H1 (cell line): ENCODE measurements around the gene PIK3R6. TPM values are rescaled to one million over a fixed set of nuclear protein-coding genes. Genes with fewer than 3 reads are reported as not detected.

Experiments
- CTCF ChIA-PET: fragments of 300-600 bp; sonication (Branson Sonifier 250); formaldehyde crosslinking; loops from one replicate; lab custom pipeline; 2021; ENCODE audit not compliant: partially characterized antibody; lab: Charles Lee
- POLR2A ChIA-PET: fragments of 300-600 bp; sonication (Branson Sonifier 250); formaldehyde crosslinking; loops from one replicate; lab custom pipeline; 2021; ENCODE audit warnings: inconsistent platforms; ENCODE audit not compliant: partially characterized antibody; lab: Charles Lee
- DNase-seq, 2 experiments: peaks; one replicate each; pipeline versions ENCODE4 v3.0.0 to v3.0.0-alpha.2; 2010 to 2022; ENCODE audit warnings: low spot score in 2 of 2, low read depth in 1 of 2, mixed read lengths in 1 of 2
- FAIRE-seq: peaks from 2 replicates; lab custom pipeline; 2011; peaks lifted over from hg19 to GRCh38; lab: Jason Lieb, UNC
- H2AFZ ChIP-seq: 2 replicates; pipeline ENCODE4 v1.8.1; 2012; ENCODE audit warnings: low read length, inconsistent platforms
- H2AK5ac ChIP-seq: 2 replicates; pipeline ENCODE4 v1.6.1; 2013; ENCODE audit warnings: low read depth, low read length
- H2BK120ac ChIP-seq: replicated peaks from 2 replicates; pipeline ENCODE3; 2013; ENCODE audit warnings: low read depth, low read length, inconsistent platforms
- H2BK12ac ChIP-seq: 2 replicates; pipeline ENCODE4 v1.6.1; 2013; ENCODE audit warnings: low read depth, low read length
- H2BK15ac ChIP-seq: 2 replicates; pipeline ENCODE4 v1.6.1; 2013; ENCODE audit warnings: low read length
- H2BK20ac ChIP-seq: 2 replicates; pipeline ENCODE4 v1.6.1; 2013; ENCODE audit warnings: low read length
- H2BK5ac ChIP-seq: 2 replicates; pipeline ENCODE4 v1.6.1; 2013; ENCODE audit warnings: low read depth, low read length
- H3K14ac ChIP-seq: 2 replicates; pipeline ENCODE4 v1.6.1; 2013; ENCODE audit warnings: inconsistent platforms; ENCODE audit not compliant: insufficient read length
- H3K18ac ChIP-seq: 2 replicates; pipeline ENCODE4 v1.6.1; 2013; ENCODE audit warnings: low read length; ENCODE audit errors: extremely low read depth
- H3K23ac ChIP-seq: 2 replicates; pipeline ENCODE4 v1.6.1; 2013; ENCODE audit warnings: inconsistent platforms; ENCODE audit not compliant: insufficient read length
- H3K23me2 ChIP-seq: 2 replicates; pipeline ENCODE4 v1.6.1; 2013; ENCODE audit warnings: low read depth, low read length
- H3K27ac ChIP-seq: 2 replicates; pipeline ENCODE4 v1.6.1; 2011; ENCODE audit warnings: low read depth, low read length, inconsistent platforms
- H3K27me3 ChIP-seq, 4 experiments: replicated peaks in 1 of 4; 1 replicate in 1 of 4; 2 replicates in 3 of 4; pipeline versions ENCODE4 v1.6.1 to v1.8.1; 2011 to 2013; ENCODE audit warnings: low read length in 3 of 4, mild to moderate bottlenecking in 3 of 4, inconsistent platforms in 2 of 4, mixed read lengths in 2 of 4, moderate library complexity in 1 of 4; ENCODE audit not compliant: control insufficient read depth in 3 of 4, insufficient read depth in 3 of 4; ENCODE audit errors: extremely low read depth in 1 of 4
- H3K36me3 ChIP-seq, 4 experiments: 2 replicates each; pipeline versions ENCODE4 v1.6.1 to v1.8.1; 2011 to 2013; ENCODE audit warnings: mild to moderate bottlenecking in 4 of 4, low read length in 3 of 4, moderate library complexity in 2 of 4, control low read depth in 1 of 4, inconsistent platforms in 1 of 4; ENCODE audit not compliant: insufficient read depth in 4 of 4, control insufficient read depth in 2 of 4
- H3K4ac ChIP-seq: replicated peaks from 2 replicates; pipeline ENCODE3; 2013; ENCODE audit warnings: low read length, low read depth, mixed read lengths, inconsistent platforms; ENCODE audit not compliant: insufficient read length
- H3K4me1 ChIP-seq, 4 experiments: replicated peaks in 1 of 4; 1 replicate in 1 of 4; 2 replicates in 3 of 4; pipeline versions ENCODE4 v1.6.1 to v1.8.1; 2011 to 2013; ENCODE audit warnings: low read length in 3 of 4, inconsistent platforms in 2 of 4, mixed read lengths in 1 of 4; ENCODE audit not compliant: insufficient read depth in 4 of 4, control insufficient read depth in 3 of 4
- H3K4me2 ChIP-seq, 2 experiments: 2 replicates each; pipeline versions ENCODE4 v1.6.1 to v1.8.1; 2011 to 2013; ENCODE audit warnings: low read depth in 2 of 2, low read length in 2 of 2, control low read depth in 1 of 2, inconsistent platforms in 1 of 2, mild to moderate bottlenecking in 1 of 2; ENCODE audit not compliant: insufficient read depth in 1 of 2
- H3K4me3 ChIP-seq, 4 experiments: fragments of 200-600, 300-600 bp in 1 of 4; sonication (generic), shearing (Covaris generic), sonication (Bioruptor Twin) in 1 of 4; 2 replicates each; pipeline versions ENCODE4 v1.5.1 to v1.8.1; 2011 to 2016; ENCODE audit warnings: low read length in 4 of 4, low read depth in 3 of 4, control low read depth in 2 of 4, inconsistent platforms in 2 of 4, mild to moderate bottlenecking in 2 of 4, mixed read lengths in 1 of 4, moderate library complexity in 1 of 4; ENCODE audit not compliant: insufficient read depth in 2 of 4; ENCODE audit errors: extremely low read depth in 1 of 4
- H3K56ac ChIP-seq: replicated peaks from 2 replicates; pipeline ENCODE3; 2013; ENCODE audit warnings: low read depth, mild to moderate bottlenecking, mixed read lengths, low read length, inconsistent platforms; ENCODE audit not compliant: insufficient read length
- H3K79me1 ChIP-seq: 2 replicates; pipeline ENCODE4 v1.6.1; 2013; ENCODE audit warnings: low read depth, low read length, control low read depth
- H3K79me2 ChIP-seq, 2 experiments: 2 replicates each; pipeline versions ENCODE4 v1.6.1 to v1.8.1; 2012 to 2013; ENCODE audit warnings: low read length in 2 of 2, mild to moderate bottlenecking in 2 of 2, inconsistent platforms in 1 of 2; ENCODE audit not compliant: insufficient read depth in 2 of 2, control insufficient read depth in 1 of 2
- H3K9ac ChIP-seq, 4 experiments: replicated peaks in 1 of 4; 1 replicate in 1 of 4; 2 replicates in 3 of 4; pipeline versions ENCODE4 v1.6.1 to v1.8.1; 2011 to 2013; ENCODE audit warnings: low read depth in 3 of 4, low read length in 3 of 4, control low read depth in 2 of 4, mild to moderate bottlenecking in 2 of 4, moderate library complexity in 2 of 4, inconsistent platforms in 1 of 4; ENCODE audit errors: extremely low read depth in 1 of 4
- H3K9me3 ChIP-seq, 2 experiments: 2 replicates each; pipeline versions ENCODE4 v1.6.1 to v1.8.1; 2012 to 2013; ENCODE audit warnings: mild to moderate bottlenecking in 2 of 2, moderate library complexity in 2 of 2, control low read depth in 1 of 2, inconsistent platforms in 1 of 2, low read depth in 1 of 2, low read length in 1 of 2, mixed read lengths in 1 of 2; ENCODE audit not compliant: insufficient read depth in 2 of 2
- H4K20me1 ChIP-seq, 2 experiments: replicated peaks in 1 of 2; 2 replicates each; pipeline versions ENCODE3 to v1.8.1; 2011 to 2013; ENCODE audit warnings: inconsistent platforms in 2 of 2, low read length in 2 of 2, mild to moderate bottlenecking in 1 of 2; ENCODE audit not compliant: insufficient read depth in 2 of 2, control insufficient read depth in 1 of 2
- H4K5ac ChIP-seq: 2 replicates; pipeline ENCODE4 v1.6.1; 2013; ENCODE audit warnings: low read length, low read depth, mixed read lengths, inconsistent platforms; ENCODE audit not compliant: insufficient read length
- H4K8ac ChIP-seq: 2 replicates; pipeline ENCODE4 v1.8.0; 2013; ENCODE audit warnings: mild to moderate bottlenecking, moderate library complexity, low read length, inconsistent platforms; ENCODE audit not compliant: insufficient read depth; ENCODE audit errors: extremely low read depth
- H4K91ac ChIP-seq: replicated peaks from 2 replicates; pipeline ENCODE3; 2013; ENCODE audit warnings: low read length, mixed read lengths, inconsistent platforms; ENCODE audit not compliant: insufficient read length
- CBX8 ChIP-seq: fragments of 300-800, 300-1000 bp; sonication (generic); IDR thresholded peaks from 2 replicates; pipeline ENCODE4 v1.7.1; 2016; ENCODE audit warnings: low read depth, low read length, borderline replicate concordance
- CTBP2 ChIP-seq: IDR thresholded peaks from 2 replicates; pipeline ENCODE4 v1.7.0; 2011; ENCODE audit warnings: borderline replicate concordance, mild to moderate bottlenecking, moderate library complexity, mixed read lengths, low read length; ENCODE audit not compliant: insufficient read depth, insufficient read length
- E2F6 ChIP-seq: IDR thresholded peaks from 2 replicates; pipeline ENCODE4 v1.6.1; 2012; ENCODE audit warnings: inconsistent platforms
- GTF2F1 ChIP-seq: IDR thresholded peaks from 2 replicates; pipeline ENCODE4 v1.6.1; 2012; ENCODE audit warnings: low read depth, low read length, improper control_type of control experiment, borderline replicate concordance
- JUND ChIP-seq: IDR thresholded peaks from 2 replicates; pipeline ENCODE4 v1.6.1; 2011; ENCODE audit warnings: mild to moderate bottlenecking, improper control_type of control experiment, low read length
- KDM5A ChIP-seq: fragments of 200-600 bp; IDR thresholded peaks from 2 replicates; pipeline ENCODE4 v1.7.1; 2012; ENCODE audit warnings: mild to moderate bottlenecking, low read length, inconsistent platforms, mixed read lengths
- POLR2A ChIP-seq, 2 experiments: IDR thresholded peaks; 1 replicate in 1 of 2; 2 replicates in 1 of 2; pipeline ENCODE4 v1.6.1; 2011; ENCODE audit warnings: low read depth in 2 of 2, low read length in 2 of 2, mild to moderate bottlenecking in 2 of 2; ENCODE audit errors: control extremely low read depth in 1 of 2
- RNF2 ChIP-seq: fragments of 200-900, 300-1000 bp; sonication (generic); IDR thresholded peaks from 2 replicates; pipeline ENCODE4 v1.7.1; 2016; ENCODE audit warnings: borderline replicate concordance, low read depth, mild to moderate bottlenecking, antibody characterized with exemption, low read length; ENCODE audit not compliant: poor library complexity, severe bottlenecking; ENCODE audit errors: missing control alignments
- TAF1 ChIP-seq: IDR thresholded peaks from 2 replicates; pipeline ENCODE4 v1.6.1; 2011; ENCODE audit warnings: mild to moderate bottlenecking, low read depth, low read length
- WGBS, 2 experiments: shearing (Covaris generic) in 1 of 2; methylation state at CpG; one replicate each; pipeline versions ENCODE4 v1.1.6 to v1.1.7; 2013 to 2015; ENCODE audit warnings: low lambda C conversion rate in 2 of 2, mixed read lengths in 2 of 2, inconsistent platforms in 1 of 2, low coverage in 1 of 2, missing lambda C conversion rate in 1 of 2; ENCODE audit not compliant: insufficient replicate concordance in 2 of 2, insufficient coverage in 1 of 2, insufficient read length in 1 of 2; ENCODE audit errors: extremely low coverage in 1 of 2, missing lambda C conversion rate in 1 of 2; 5-methylcytosine and 5-hydroxymethylcytosine counted together
- polyA plus RNA-seq, 7 experiments: library from polyadenylated mRNA; depleted of rRNA in 3 of 7; stranded (reverse) in 5 of 7; unstranded in 2 of 7; fragments of >200 nt in 5 of 7; fragments of 200-250 nt in 2 of 7; gene quantifications; 1 replicate in 5 of 7; 2 replicates in 1 of 7; 4 replicates in 1 of 7; pipeline versions ENCODE4 v1.2.1 to v1.2.3, GENCODE V29; 2011 to 2013; ENCODE audit warnings: missing spikeins in 2 of 7, mixed read lengths in 2 of 7
- total RNA-seq: library from RNA; stranded (reverse); fragmentation: NEBNext Ultra II Directional; extraction: Animal tissue kit (Norgen Biotek cat#: 25700); gene quantifications from 2 replicates; pipeline ENCODE4 v1.2.1, GENCODE V29; 2021

Gene PIK3R6
- total and polyA plus RNA-seq, 2 of the 8 experiments (the other 6 are each of a cell fraction or from before 2014, with no cell fraction given), result 0.24 to 1.2 TPM

- Histone ChIP-seq H4K5ac (no peak overlapping the region), H3K79me1 (no peaks in the 10 kb centered on the region), H3K4ac (no peak overlapping the region), H3K9me3 (no peaks in the 10 kb centered on the region), H2BK20ac (no peak overlapping the region), H3K4me1 (no peaks in the 10 kb centered on the region; a peak in 1 of 7 replicates), H3K14ac (no peak overlapping the region), H3K56ac (no peak overlapping the region), H3K27ac (no peak overlapping the region), H3K23me2 (no peaks in the 10 kb centered on the region), H3K23ac (no peak overlapping the region), H3K27me3 (no peaks in the 10 kb centered on the region), H3K18ac (no peak overlapping the region), H2BK12ac (no peak overlapping the region), H2AK5ac (no peak overlapping the region), H2BK120ac (no peak overlapping the region), H3K79me2 (no peaks in the 10 kb centered on the region), H3K9ac (no peak overlapping the region), H2AFZ (no peak overlapping the region), H2BK5ac (0 out of 2 replicates have a peak overlapping the region, but pooled peaks have one; percentile 16), H3K4me2 (no peak overlapping the region), H2BK15ac (no peak overlapping the region), H4K91ac (no peak overlapping the region), H3K36me3 (no peaks in the 10 kb centered on the region), H4K8ac (peak overlapping the region; percentile 45; the same call in 1 of the 2 replicates), H3K4me3 (no peak overlapping the region), H4K20me1 (no peaks in the 10 kb centered on the region)
- CTCF ChIA-PET, result interaction anchor here (1.5 to 5.9 kb wide), 4 partner anchors 11 to 78 kb away, joined by 3 to 37 read pairs (median 18); no protein-coding TSS in a partner anchor
- TF ChIP-seq CTBP2 (no peak), GTF2F1 (no peak), RNF2 (no peak), KDM5A (no peak), JUND (no peak), CBX8 (no peak), E2F6 (no peak), TAF1 (no peak), POLR2A (IDR thresholded peaks at IDR 0.05; ENCODE audit: control extremely low read depth in 1 of 2, low read depth in 2 of 2, low read length in 2 of 2) (no peak)
- POLR2A ChIA-PET, result interaction anchor here (1.9 kb wide), 1 partner anchor 11 kb away, joined by 5 read pairs; no protein-coding TSS in a partner anchor
- FAIRE-seq, result no peak
- WGBS, 2 experiments, result 84% methylated on average over 18 of the region's 18 CpGs; no CpG with 5 or more reads in 1 of the 2 experiments
- no peak for DNase-seq
These were observed 43.6 kb upstream of the PIK3R6 start for GRCh38 chr17:8910969-8911604.
